ENCODE results near the gene NT5DC3. TPM values are rescaled to one million over a fixed set of nuclear protein-coding genes. Genes with fewer than 3 reads are reported as not detected.

The NT5DC3 gene
- total RNA-seq, 2 donors from 2014 or later = 36.0 to 62.4 TPM

GRCh38 chr12:103834942-103835341 is 6.1 kb downstream of the NT5DC3 start:
- peaks cover 41 to 74% of the 10 kb centered on the region in 2 donors for H3K4me1 ChIP-seq (ENCODE audit: control insufficient read depth in 1 of 2, low read depth in 2 of 2)
- TF ChIP-seq, protein P1, sequence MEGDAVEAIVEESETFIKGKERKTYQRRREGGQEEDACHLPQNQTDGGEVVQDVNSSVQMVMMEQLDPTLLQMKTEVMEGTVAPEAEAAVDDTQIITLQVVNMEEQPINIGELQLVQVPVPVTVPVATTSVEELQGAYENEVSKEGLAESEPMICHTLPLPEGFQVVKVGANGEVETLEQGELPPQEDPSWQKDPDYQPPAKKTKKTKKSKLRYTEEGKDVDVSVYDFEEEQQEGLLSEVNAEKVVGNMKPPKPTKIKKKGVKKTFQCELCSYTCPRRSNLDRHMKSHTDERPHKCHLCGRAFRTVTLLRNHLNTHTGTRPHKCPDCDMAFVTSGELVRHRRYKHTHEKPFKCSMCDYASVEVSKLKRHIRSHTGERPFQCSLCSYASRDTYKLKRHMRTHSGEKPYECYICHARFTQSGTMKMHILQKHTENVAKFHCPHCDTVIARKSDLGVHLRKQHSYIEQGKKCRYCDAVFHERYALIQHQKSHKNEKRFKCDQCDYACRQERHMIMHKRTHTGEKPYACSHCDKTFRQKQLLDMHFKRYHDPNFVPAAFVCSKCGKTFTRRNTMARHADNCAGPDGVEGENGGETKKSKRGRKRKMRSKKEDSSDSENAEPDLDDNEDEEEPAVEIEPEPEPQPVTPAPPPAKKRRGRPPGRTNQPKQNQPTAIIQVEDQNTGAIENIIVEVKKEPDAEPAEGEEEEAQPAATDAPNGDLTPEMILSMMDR (IDR thresholded peaks at IDR 0.05) = no peak
- no peak for DNase-seq (ENCODE audit: low spot score)
- no peak for ATAC-seq (ENCODE audit: insufficient number of reproducible peaks, low FRiP score, low read depth)
- peak overlapping the region; percentile 37 for H3K4me3 ChIP-seq
- H3K27me3 ChIP-seq (replicated peaks; ENCODE audit: insufficient read depth) = no peaks in the 10 kb centered on the region
- H3K27ac ChIP-seq = peak overlapping the region; percentile 69 to 74
- no peaks in the 10 kb centered on the region for H3K9me3 ChIP-seq
- no peaks in the 10 kb centered on the region for H3K36me3 ChIP-seq

- no peak for ATAC-seq (ENCODE audit: insufficient number of reproducible peaks, low FRiP score, low read depth)
- peak overlapping the region; percentile 37 for H3K4me3 ChIP-seq
- H3K9me3 ChIP-seq = no peaks in the 10 kb centered on the region
- H3K27ac ChIP-seq = peak overlapping the region; percentile 69 to 74
- TF ChIP-seq, protein P1 (IDR thresholded peaks at IDR 0.05) = no peak
- H3K27me3 ChIP-seq (replicated peaks; ENCODE audit: insufficient read depth) = no peaks in the 10 kb centered on the region
- no peak for DNase-seq (ENCODE audit: low spot score)
- no peaks in the 10 kb centered on the region for H3K36me3 ChIP-seq
- peaks cover 41 to 84% of the 10 kb centered on the region in 2 donors for H3K4me1 ChIP-seq (ENCODE audit: control insufficient read depth in 1 of 2, low read depth in 2 of 2)
Observed at GRCh38 chr12:103833891-103834290, 7.1 kb downstream of the NT5DC3 start.

- Histone ChIP-seq H3K36me3 (no peaks in the 10 kb centered on the region), H3K27ac (peak overlapping the region; percentile 69 to 74), H3K27me3 (replicated peaks; ENCODE audit: insufficient read depth) (no peaks in the 10 kb centered on the region), H3K4me3 (peak overlapping the region; percentile 37), H3K4me1 (ENCODE audit: control insufficient read depth in 1 of 2, low read depth in 2 of 2) (peaks cover 42 to 88% of the 10 kb centered on the region in 2 donors), H3K9me3 (no peaks in the 10 kb centered on the region)
- DNase-seq (ENCODE audit: low spot score) = no peak
- TF ChIP-seq, protein P1 (IDR thresholded peaks at IDR 0.05) = no peak
- ATAC-seq (ENCODE audit: insufficient number of reproducible peaks, low FRiP score, low read depth) = no peak
Observed at GRCh38 chr12:103833095-103833775, 7.8 kb downstream of the NT5DC3 start.

- H3K4me1 ChIP-seq (ENCODE audit: control insufficient read depth in 1 of 2, low read depth in 2 of 2) = peaks cover 49 to 89% of the 10 kb centered on the region in 2 donors
- H3K9me3 ChIP-seq = no peaks in the 10 kb centered on the region
- H3K4me3 ChIP-seq = peak overlapping the region; percentile 24
- H3K27ac ChIP-seq = peak overlapping the region; percentile 57 to 69
- DNase-seq (ENCODE audit: low spot score) = no peak
- TF ChIP-seq, protein P1 (IDR thresholded peaks at IDR 0.05) = no peak
- no peaks in the 10 kb centered on the region for H3K36me3 ChIP-seq
- H3K27me3 ChIP-seq (replicated peaks; ENCODE audit: insufficient read depth) = no peaks in the 10 kb centered on the region
- no peak for ATAC-seq (ENCODE audit: insufficient number of reproducible peaks, low FRiP score, low read depth)
Observed at GRCh38 chr12:103832048-103832997, 8.7 kb downstream of the NT5DC3 start.

GRCh38 chr12:103830730-103831320 is 10.2 kb downstream of the NT5DC3 start:
- ATAC-seq (ENCODE audit: insufficient number of reproducible peaks, low FRiP score, low read depth) = no peak
- Histone ChIP-seq H3K36me3 (no peaks in the 10 kb centered on the region), H3K9me3 (no peaks in the 10 kb centered on the region), H3K4me1 (ENCODE audit: control insufficient read depth in 1 of 2, low read depth in 2 of 2) (peaks cover 49 to 90% of the 10 kb centered on the region in 2 donors), H3K27me3 (replicated peaks; ENCODE audit: insufficient read depth) (no peaks in the 10 kb centered on the region), H3K27ac (peak overlapping the region; percentile 57 to 69), H3K4me3 (no peak overlapping the region)
- TF ChIP-seq, protein P1 (IDR thresholded peaks at IDR 0.05) = no peak
- no peak for DNase-seq (ENCODE audit: low spot score)
